ENCODE measurements around the gene CDHR4. TPM values are rescaled to one million over a fixed set of nuclear protein-coding genes. Genes with fewer than 3 reads are reported as not detected.
A peak's percentile ranks its signal among the peaks of the same experiment; 100 is the strongest.

Gene CDHR4
- total and polyA plus RNA-seq, 3 donors from 2014 or later = 5.5 to 11.7 (median 5.9) TPM

DNA sequence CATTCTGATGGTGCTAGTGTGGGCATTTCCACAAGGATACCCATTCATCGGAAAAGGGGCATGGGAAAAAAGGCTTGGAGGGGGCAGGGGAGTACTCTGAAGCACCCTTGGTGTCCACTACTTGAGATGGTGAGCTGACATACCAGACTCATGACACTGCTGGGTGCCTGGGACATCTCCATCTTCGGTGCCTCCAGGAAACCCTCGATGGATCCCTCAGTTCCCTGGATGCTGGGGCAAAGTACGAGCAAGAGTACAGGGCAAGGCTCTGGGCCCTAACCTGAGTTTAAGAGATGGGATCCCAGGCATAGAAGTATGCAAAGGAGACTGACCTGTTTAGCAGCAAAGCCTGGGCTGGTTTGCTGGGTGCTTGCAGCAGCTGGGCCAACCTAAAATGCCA, 8.1 kb downstream of the CDHR4 start:
- Histone ChIP-seq H3K36me3 (ENCODE audit: low read depth, missing control alignments) (no peaks in the 10 kb centered on the region), H3K9me3 (no peaks in the 10 kb centered on the region), H3K27ac (no peak overlapping the region), H3K27me3 (no peaks in the 10 kb centered on the region), H3K4me1 (peaks cover 14% of the 10 kb centered on the region), H3K4me3 (no peak overlapping the region)
- WGBS, 2 donors = 93 to 100% methylated on average over 4 of the region's 4 CpGs
- no peak for DNase-seq
- intact Hi-C loops (cut with DNase I; ENCODE audit: low total_unique reads) = no loop called here
- TF ChIP-seq, protein P1, sequence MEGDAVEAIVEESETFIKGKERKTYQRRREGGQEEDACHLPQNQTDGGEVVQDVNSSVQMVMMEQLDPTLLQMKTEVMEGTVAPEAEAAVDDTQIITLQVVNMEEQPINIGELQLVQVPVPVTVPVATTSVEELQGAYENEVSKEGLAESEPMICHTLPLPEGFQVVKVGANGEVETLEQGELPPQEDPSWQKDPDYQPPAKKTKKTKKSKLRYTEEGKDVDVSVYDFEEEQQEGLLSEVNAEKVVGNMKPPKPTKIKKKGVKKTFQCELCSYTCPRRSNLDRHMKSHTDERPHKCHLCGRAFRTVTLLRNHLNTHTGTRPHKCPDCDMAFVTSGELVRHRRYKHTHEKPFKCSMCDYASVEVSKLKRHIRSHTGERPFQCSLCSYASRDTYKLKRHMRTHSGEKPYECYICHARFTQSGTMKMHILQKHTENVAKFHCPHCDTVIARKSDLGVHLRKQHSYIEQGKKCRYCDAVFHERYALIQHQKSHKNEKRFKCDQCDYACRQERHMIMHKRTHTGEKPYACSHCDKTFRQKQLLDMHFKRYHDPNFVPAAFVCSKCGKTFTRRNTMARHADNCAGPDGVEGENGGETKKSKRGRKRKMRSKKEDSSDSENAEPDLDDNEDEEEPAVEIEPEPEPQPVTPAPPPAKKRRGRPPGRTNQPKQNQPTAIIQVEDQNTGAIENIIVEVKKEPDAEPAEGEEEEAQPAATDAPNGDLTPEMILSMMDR (IDR thresholded peaks at IDR 0.05) = no peak
- TF ChIP-seq POLR2A (IDR thresholded peaks at IDR 0.05) = no peak

DNA sequence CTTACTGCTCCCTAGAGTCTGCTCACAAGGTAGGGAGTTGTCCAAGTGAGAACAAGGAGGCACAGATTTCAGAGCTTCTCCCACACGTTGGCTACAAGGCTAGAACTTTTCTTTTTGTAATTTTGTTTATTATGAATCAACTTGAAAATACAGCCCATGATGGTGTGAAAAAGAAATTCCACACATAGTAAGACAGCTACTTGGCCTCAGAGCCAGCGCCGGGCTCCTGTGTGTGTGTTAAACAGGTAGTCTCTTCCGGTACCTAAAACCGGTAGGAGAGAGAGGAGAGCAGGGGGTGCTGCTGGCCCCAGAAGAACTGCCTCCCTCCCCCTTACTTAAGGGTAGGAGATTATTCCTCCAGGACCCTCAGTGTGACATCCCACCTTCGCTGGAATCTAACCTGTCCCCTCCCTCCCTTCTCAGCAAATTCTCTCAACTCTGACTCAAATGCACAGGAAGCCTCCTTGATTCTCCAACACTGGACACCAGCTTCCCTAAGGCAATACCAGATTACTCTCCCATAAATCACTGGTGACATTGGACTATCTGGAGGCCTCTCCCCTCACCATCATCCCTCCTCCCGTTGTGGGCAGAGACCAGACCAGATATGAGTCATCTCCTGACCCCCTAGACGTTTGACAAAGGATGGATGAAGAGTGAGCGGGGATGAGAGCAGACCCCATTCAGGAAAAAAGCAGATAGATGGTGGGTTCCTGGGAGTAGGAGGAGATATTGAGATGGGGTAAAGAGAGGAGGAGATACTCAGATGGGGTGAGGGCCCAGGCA, 8.9 kb downstream of the CDHR4 start:
- no peak for TF ChIP-seq POLR2A (IDR thresholded peaks at IDR 0.05)
- TF ChIP-seq, protein P1 (IDR thresholded peaks at IDR 0.05) = no peak
- Histone ChIP-seq H3K4me1 (peaks cover 14% of the 10 kb centered on the region), H3K27ac (peak overlapping the region in 1 of 2 donors; percentile 33), H3K36me3 (ENCODE audit: low read depth, missing control alignments) (no peaks in the 10 kb centered on the region), H3K4me3 (no peak overlapping the region), H3K9me3 (no peaks in the 10 kb centered on the region), H3K27me3 (no peaks in the 10 kb centered on the region)
- intact Hi-C loops (cut with DNase I; ENCODE audit: low total_unique reads) = no loop called here
- WGBS, 2 donors = 64 to 66% methylated on average over 9 of the region's 9 CpGs
- no peak for DNase-seq

DNA sequence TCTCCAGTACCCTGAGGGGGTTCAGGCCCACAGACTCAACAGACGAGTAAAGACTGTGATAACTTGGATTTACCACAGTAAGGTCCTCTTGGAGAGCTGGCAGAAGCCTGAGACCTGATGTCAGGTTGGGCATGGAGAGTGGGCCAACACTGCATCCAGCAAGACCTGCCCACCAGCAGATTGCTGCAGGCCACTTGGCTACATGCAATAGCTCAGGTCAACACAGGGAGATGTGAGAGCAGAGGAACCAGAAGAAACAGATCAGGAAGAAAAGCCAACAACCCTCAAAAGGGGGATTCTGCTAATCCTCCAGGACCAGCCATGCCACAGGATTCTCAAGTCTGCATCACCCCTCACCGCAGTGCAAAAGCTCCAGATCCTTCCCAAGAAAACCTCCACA, 11.6 kb downstream of the CDHR4 start:
- Histone ChIP-seq H3K27ac (no peak overlapping the region), H3K4me3 (no peak overlapping the region), H3K36me3 (ENCODE audit: low read depth, missing control alignments) (no peaks in the 10 kb centered on the region), H3K27me3 (no peaks in the 10 kb centered on the region), H3K9me3 (no peaks in the 10 kb centered on the region), H3K4me1 (peaks cover 33% of the 10 kb centered on the region)
- DNase-seq = no peak
- 93 to 100% methylated on average over 2 of the region's 2 CpGs for WGBS, 2 donors
- intact Hi-C loops (cut with DNase I; ENCODE audit: low total_unique reads) = no loop called here
- TF ChIP-seq POLR2A (IDR thresholded peaks at IDR 0.05) = no peak
- TF ChIP-seq, protein P1 (IDR thresholded peaks at IDR 0.05) = no peak

DNA sequence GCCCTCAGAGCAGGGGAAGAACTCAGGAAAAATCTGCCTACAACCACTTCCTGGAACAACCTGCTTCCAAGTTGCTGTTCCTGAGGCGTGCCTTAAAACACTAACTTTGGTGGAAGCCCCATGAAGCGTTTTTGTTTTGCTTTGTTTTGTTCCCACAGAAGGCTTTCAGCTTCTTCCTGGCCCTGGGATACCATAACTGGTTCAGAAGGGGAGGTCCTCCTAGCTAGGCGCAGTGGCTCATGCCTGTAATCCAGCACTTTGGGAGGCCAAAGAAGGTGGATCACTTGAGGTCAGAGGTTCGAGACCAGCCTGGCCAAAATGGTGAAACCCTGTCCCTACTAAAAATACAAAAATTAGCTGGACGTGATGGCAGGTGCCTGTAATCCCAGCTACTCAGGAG, 12.1 kb downstream of the CDHR4 start:
- Histone ChIP-seq H3K9me3 (no peaks in the 10 kb centered on the region), H3K4me1 (peaks cover 33% of the 10 kb centered on the region), H3K4me3 (no peak overlapping the region), H3K27ac (peak overlapping the region; percentile 99), H3K36me3 (ENCODE audit: low read depth, missing control alignments) (no peaks in the 10 kb centered on the region), H3K27me3 (no peaks in the 10 kb centered on the region)
- DNase-seq = no peak
- 56 to 82% methylated on average over 4 to 5 of the region's 5 CpGs for WGBS, 2 donors
- intact Hi-C loops (cut with DNase I; ENCODE audit: low total_unique reads) = no loop called here
- no peak for TF ChIP-seq POLR2A (IDR thresholded peaks at IDR 0.05)
- TF ChIP-seq, protein P1 (IDR thresholded peaks at IDR 0.05) = no peak

DNA sequence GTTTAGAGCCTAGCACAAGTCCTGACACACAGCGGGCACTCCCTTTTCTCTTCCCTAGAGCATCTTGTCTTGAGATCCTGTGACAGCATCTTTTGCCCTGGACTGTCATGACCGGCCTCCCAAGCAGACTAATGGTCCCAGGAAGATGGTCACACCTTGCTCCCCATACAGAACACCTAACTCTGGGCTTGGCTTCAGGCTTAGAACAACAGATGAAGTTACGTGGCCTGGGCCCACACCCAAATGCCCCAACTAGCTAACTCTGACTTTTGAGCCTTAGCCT, 12.6 kb downstream of the CDHR4 start:
- H3K36me3 ChIP-seq (ENCODE audit: low read depth, missing control alignments) = no peaks in the 10 kb centered on the region
- H3K27me3 ChIP-seq = no peaks in the 10 kb centered on the region
- peak; percentile 65 for DNase-seq
- WGBS, 2 donors = 47 to 54% methylated on average over 3 of the region's 3 CpGs
- peaks cover 32% of the 10 kb centered on the region for H3K4me1 ChIP-seq
- H3K9me3 ChIP-seq = no peaks in the 10 kb centered on the region
- TF ChIP-seq POLR2A (IDR thresholded peaks at IDR 0.05) = no peak
- peak overlapping the region; percentile 99 for H3K27ac ChIP-seq
- intact Hi-C loops (cut with DNase I; ENCODE audit: low total_unique reads) = no loop called here
- H3K4me3 ChIP-seq = peak overlapping the region; percentile 93 to 96

All from testis (tissue), 3 donors.